ENCODE measurements around the gene CHST12. TPM values are rescaled to one million over a fixed set of nuclear protein-coding genes. Genes with fewer than 3 reads are reported as not detected.
A peak's percentile ranks its signal among the peaks of the same experiment; 100 is the strongest.

The CHST12 gene
- total RNA-seq, 1 experiment from 2014 or later: 18.3 TPM

GRCh38 chr7:2421943-2422310 is 18.5 kb downstream of the CHST12 start:
- DNase-seq (ENCODE audit: low spot score) (no peak), ATAC-seq (no peak)
- H3K36me3 Mint-ChIP-seq: no peaks in the 10 kb centered on the region
- H3K27me3 Mint-ChIP-seq (ENCODE audit: low read depth): no peaks in the 10 kb centered on the region
- ChIA-PET CTCF (interaction anchor here (1.2 to 3.3 kb wide), 2 partner anchors 10 to 78 kb away, joined by 3 to 24 read pairs; no protein-coding TSS in a partner anchor), POLR2A (interaction anchor here (0.7 kb wide), 1 partner anchor 212 kb away, joined by 3 read pairs; no protein-coding TSS in a partner anchor)
- no peak for TF ChIP-seq ATF3 (CRISPR knock-in tag; conservative IDR thresholded peaks at IDR 0.05)
- no peak for TF ChIP-seq JAZF1 (CRISPR knock-in tag; IDR thresholded peaks at IDR 0.05)
- TF ChIP-seq SP1 (CRISPR knock-in tag; conservative IDR thresholded peaks at IDR 0.05): no peak
- no peak for TF ChIP-seq ZNF263 (CRISPR knock-in tag; IDR thresholded peaks at IDR 0.05; ENCODE audit: low read depth)
- no peak for TF ChIP-seq CBFB (CRISPR knock-in tag; IDR thresholded peaks at IDR 0.05; ENCODE audit: low read depth)
- H3K4me1 Mint-ChIP-seq: peaks cover 13% of the 10 kb centered on the region
- H3K27ac Mint-ChIP-seq: peak overlapping the region; percentile 26; the same call in 1 of the 2 replicates
- H3K9me3 Mint-ChIP-seq: no peaks in the 10 kb centered on the region
- H3K4me3 Mint-ChIP-seq: no peak overlapping the region

- peaks cover 9% of the 10 kb centered on the region for H3K9me3 Mint-ChIP-seq
- no peak for TF ChIP-seq ZNF416 (CRISPR knock-in tag; IDR thresholded peaks at IDR 0.05)
- no peak for TF ChIP-seq PREB (CRISPR knock-in tag; IDR thresholded peaks at IDR 0.05; ENCODE audit: borderline replicate concordance)
- TF ChIP-seq FOXK1 (CRISPR knock-in tag; IDR thresholded peaks at IDR 0.05): no peak
- TF ChIP-seq MAX (CRISPR knock-in tag; IDR thresholded peaks at IDR 0.05): no peak
- TF ChIP-seq TEAD1 (CRISPR knock-in tag; IDR thresholded peaks at IDR 0.05): no peak
- no peak for TF ChIP-seq CTCF (IDR thresholded peaks at IDR 0.05)
- no peak for TF ChIP-seq NR3C1 (CRISPR knock-in tag; conservative IDR thresholded peaks at IDR 0.05; ENCODE audit: low read depth)
- TF ChIP-seq ZNF671 (CRISPR knock-in tag; IDR thresholded peaks at IDR 0.05): no peak
- no peak for TF ChIP-seq JAZF1 (CRISPR knock-in tag; IDR thresholded peaks at IDR 0.05)
- TF ChIP-seq CREM (CRISPR knock-in tag; IDR thresholded peaks at IDR 0.05): no peak
- ChIA-PET CTCF (interaction anchor here (3.2 kb wide), 1 partner anchor 43 kb away, joined by 17 read pairs; no protein-coding TSS in a partner anchor), POLR2A (interaction anchor here (1.1 kb wide), 1 partner anchor 13 kb away, joined by 3 read pairs; no protein-coding TSS in a partner anchor)
- H3K4me3 Mint-ChIP-seq: no peak overlapping the region
- H3K4me1 Mint-ChIP-seq: peaks cover 12% of the 10 kb centered on the region
- H3K27ac Mint-ChIP-seq: peak overlapping the region; percentile 25
- peaks cover under 1% of the 10 kb centered on the region for H3K36me3 Mint-ChIP-seq
- no peaks in the 10 kb centered on the region for H3K27me3 Mint-ChIP-seq (ENCODE audit: low read depth)
- DNase-seq (ENCODE audit: low spot score): no peak
- ATAC-seq: no peak
These were observed 22.3 kb downstream of the CHST12 start for GRCh38 chr7:2425749-2426148.

- TF ChIP-seq ATF1 (CRISPR knock-in tag; IDR thresholded peaks at IDR 0.05): no peak
- no peak for TF ChIP-seq HMGXB4 (CRISPR knock-in tag; IDR thresholded peaks at IDR 0.05)
- TF ChIP-seq ZSCAN18 (CRISPR knock-in tag; IDR thresholded peaks at IDR 0.05): no peak
- peak; percentile 74 for TF ChIP-seq CTCF (IDR thresholded peaks at IDR 0.05)
- Mint-ChIP-seq H3K9me3 (peaks cover 14% of the 10 kb centered on the region), H3K36me3 (peaks cover 12% of the 10 kb centered on the region), H3K27me3 (ENCODE audit: low read depth) (no peaks in the 10 kb centered on the region), H3K4me1 (no peaks in the 10 kb centered on the region), H3K27ac (no peak overlapping the region), H3K4me3 (no peak overlapping the region)
- ChIA-PET CTCF (interaction anchor here (0.5 to 2.3 kb wide), 39 partner anchors 9 to 356 kb away, joined by 3 to 35 read pairs (median 4); partner anchors contain the start of genes BRAT1 and CHST12), POLR2A (no interaction called here)
- peak; percentile 97 for ATAC-seq
- DNase-seq (ENCODE audit: low spot score): peak; percentile 66
These were observed 28.0 kb downstream of the CHST12 start for GRCh38 chr7:2431260-2431867.

All from WTC11 (cell line).